Trophoblast cell (in vitro differentiated cells and primary cell): ENCODE data around the gene SCRN2.

Experiments used
- DNase-seq, 2 donors: peaks; one replicate each; pipeline ENCODE4 v3.0.0-alpha.2; 2016
- H2AFZ ChIP-seq: 2 replicates; pipeline ENCODE4 v1.6.1; 2013; ENCODE audit warnings: low read length, moderate library complexity, mild to moderate bottlenecking; ENCODE audit not compliant: insufficient read depth, poor library complexity
- H2AK5ac ChIP-seq: 2 replicates; pipeline ENCODE4 v1.6.1; 2013; ENCODE audit warnings: mild to moderate bottlenecking, low read length
- H2BK120ac ChIP-seq: 2 replicates; pipeline ENCODE4 v1.6.1; 2013; ENCODE audit warnings: low read length, mild to moderate bottlenecking, moderate library complexity; ENCODE audit not compliant: insufficient read depth, poor library complexity
- H2BK12ac ChIP-seq: 2 replicates; pipeline ENCODE4 v1.6.1; 2013; ENCODE audit warnings: mild to moderate bottlenecking, low read length, moderate library complexity
- H2BK5ac ChIP-seq: 2 replicates; pipeline ENCODE4 v1.6.1; 2013; ENCODE audit warnings: low read length, low read depth, moderate library complexity, mild to moderate bottlenecking; ENCODE audit not compliant: poor library complexity
- H3K14ac ChIP-seq: 2 replicates; pipeline ENCODE4 v1.6.1; 2013; ENCODE audit warnings: mild to moderate bottlenecking, low read length
- H3K18ac ChIP-seq: 2 replicates; pipeline ENCODE4 v1.6.1; 2013; ENCODE audit warnings: mild to moderate bottlenecking, low read length
- H3K23ac ChIP-seq: 2 replicates; pipeline ENCODE4 v1.6.1; 2013; ENCODE audit warnings: low read length
- H3K27ac ChIP-seq: 2 replicates; pipeline ENCODE4 v1.5.1; 2013; ENCODE audit warnings: low read depth, mild to moderate bottlenecking, inconsistent platforms, low read length, moderate library complexity
- H3K27me3 ChIP-seq: 2 replicates; pipeline ENCODE4 v1.6.1; 2013; ENCODE audit warnings: inconsistent platforms, mild to moderate bottlenecking, low read length, moderate library complexity; ENCODE audit not compliant: insufficient read depth
- H3K36me3 ChIP-seq, 2 experiments: 1 replicate in 1 of 2; 2 replicates in 1 of 2; pipeline ENCODE4 v1.6.1; 2013; ENCODE audit warnings: low read length in 2 of 2, mild to moderate bottlenecking in 2 of 2, moderate library complexity in 1 of 2; ENCODE audit not compliant: insufficient read depth in 2 of 2, control insufficient read depth in 1 of 2
- H3K4ac ChIP-seq: 2 replicates; pipeline ENCODE4 v1.6.1; 2013; ENCODE audit warnings: low read depth, mild to moderate bottlenecking, low read length, moderate library complexity
- H3K4me1 ChIP-seq, 2 experiments: 1 replicate in 1 of 2; 2 replicates in 1 of 2; pipeline ENCODE4 v1.6.1; 2013; ENCODE audit warnings: low read length in 2 of 2, mild to moderate bottlenecking in 2 of 2, moderate library complexity in 1 of 2; ENCODE audit not compliant: insufficient read depth in 2 of 2, control insufficient read depth in 1 of 2
- H3K4me2 ChIP-seq: 2 replicates; pipeline ENCODE4 v1.6.1; 2013; ENCODE audit warnings: inconsistent platforms, mild to moderate bottlenecking, low read length, moderate library complexity
- H3K4me3 ChIP-seq: 2 replicates; pipeline ENCODE4 v1.5.1; 2013; ENCODE audit warnings: mild to moderate bottlenecking, low read depth, low read length, inconsistent platforms
- H3K79me1 ChIP-seq: one replicate; pipeline ENCODE4 v1.6.1; 2013; ENCODE audit warnings: low read length
- H3K79me2 ChIP-seq: 2 replicates; pipeline ENCODE4 v1.6.1; 2013; ENCODE audit warnings: low read length, mild to moderate bottlenecking; ENCODE audit not compliant: control insufficient read depth, insufficient read depth, poor library complexity
- H3K9ac ChIP-seq: 2 replicates; pipeline ENCODE4 v1.6.1; 2013; ENCODE audit warnings: mild to moderate bottlenecking, low read length
- H3K9me3 ChIP-seq: 2 replicates; pipeline ENCODE4 v1.6.1; 2013; ENCODE audit warnings: low read depth, mild to moderate bottlenecking, control low read depth, inconsistent platforms, low read length; ENCODE audit not compliant: insufficient read depth
- H4K12ac ChIP-seq: 2 replicates; pipeline ENCODE4 v1.6.1; 2013; ENCODE audit warnings: low read depth, mild to moderate bottlenecking, low read length, moderate library complexity
- H4K8ac ChIP-seq: 2 replicates; pipeline ENCODE4 v1.6.1; 2013; ENCODE audit warnings: low read depth, mild to moderate bottlenecking, low read length, moderate library complexity
- H4K91ac ChIP-seq: one replicate; pipeline ENCODE4 v1.6.1; 2013; ENCODE audit warnings: low read depth, mild to moderate bottlenecking, low read length, moderate library complexity
- WGBS: extraction: QIAGEN DNeasy Blood & Tissue Kit; methylation state at CpG from one replicate; pipeline ENCODE4 v1.1.7; 2013; ENCODE audit warnings: missing lambda C conversion rate; ENCODE audit not compliant: insufficient read length, insufficient coverage; ENCODE audit errors: extremely low coverage; 5-methylcytosine and 5-hydroxymethylcytosine counted together

SCRN2 gene

DNA sequence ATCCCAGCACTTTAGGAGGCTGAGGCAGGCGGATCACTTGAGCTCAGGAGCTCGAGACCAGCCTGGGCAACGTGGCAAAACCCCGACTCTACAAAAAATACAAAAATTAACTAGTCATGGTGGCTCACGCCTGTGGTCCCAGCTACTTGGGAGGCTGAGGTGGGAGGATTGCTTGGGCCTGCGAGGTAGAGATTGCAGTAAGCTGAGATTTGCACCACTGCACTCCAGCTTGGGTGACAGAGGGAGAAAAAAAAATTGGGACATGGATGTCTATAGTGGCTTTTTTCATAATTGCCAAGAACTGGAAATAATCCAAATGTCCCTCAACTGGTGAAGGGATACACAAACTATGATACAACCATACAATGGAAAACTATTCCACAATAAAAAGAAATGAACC is 48.1 kb downstream of the SCRN2 start:
- Histone ChIP-seq H2AFZ (no peak overlapping the region), H3K9ac (no peak overlapping the region), H3K4me2 (no peak overlapping the region), H3K9me3 (no peaks in the 10 kb centered on the region), H3K36me3 (no peaks in the 10 kb centered on the region), H2AK5ac (no peak overlapping the region), H3K79me2 (no peaks in the 10 kb centered on the region), H3K18ac (no peak overlapping the region), H4K8ac (no peak overlapping the region), H3K27me3 (peaks cover 17% of the 10 kb centered on the region), H2BK12ac (no peak overlapping the region), H3K27ac (no peak overlapping the region), H3K4me3 (no peak overlapping the region), H3K23ac (no peak overlapping the region), H3K79me1 (no peaks in the 10 kb centered on the region), H4K91ac (no peak overlapping the region), H2BK5ac (no peak overlapping the region), H3K14ac (no peak overlapping the region), H3K4me1 (peaks cover 2 to 5% of the 10 kb centered on the region in 2 experiments), H4K12ac (no peak overlapping the region), H3K4ac (no peak overlapping the region), H2BK120ac (no peak overlapping the region)
- no peak for DNase-seq
- WGBS = no CpG with 5 or more reads among the region's 6 CpGs

DNA sequence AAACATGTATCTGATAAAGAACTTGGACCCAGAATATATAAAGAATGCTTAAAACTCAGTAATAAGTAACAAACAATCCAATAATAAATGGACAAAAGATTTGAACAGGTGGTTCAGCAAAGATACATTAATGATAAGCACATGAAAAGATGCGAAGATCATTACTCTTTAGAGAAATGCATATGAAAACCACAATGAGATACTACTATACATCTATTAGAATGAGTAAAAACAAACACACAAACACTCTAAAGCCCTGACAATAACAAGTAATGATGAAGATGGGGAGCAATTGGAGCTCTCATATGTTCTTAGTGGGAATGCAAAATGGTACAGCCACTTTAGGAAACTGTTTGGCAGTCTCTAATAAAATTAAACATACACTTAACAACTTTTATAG is 48.6 kb downstream of the SCRN2 start:
- Histone ChIP-seq H3K4me1 (peaks cover 2 to 5% of the 10 kb centered on the region in 2 experiments), H3K4ac (no peak overlapping the region), H3K27me3 (peaks cover 17% of the 10 kb centered on the region), H3K23ac (no peak overlapping the region), H2AFZ (no peak overlapping the region), H3K36me3 (no peaks in the 10 kb centered on the region), H3K4me3 (no peak overlapping the region), H2BK120ac (no peak overlapping the region), H2BK12ac (no peak overlapping the region), H3K4me2 (no peak overlapping the region), H2BK5ac (no peak overlapping the region), H3K18ac (no peak overlapping the region), H3K14ac (no peak overlapping the region), H4K12ac (no peak overlapping the region), H3K27ac (no peak overlapping the region), H3K79me1 (no peaks in the 10 kb centered on the region), H4K91ac (no peak overlapping the region), H4K8ac (no peak overlapping the region), H3K9me3 (no peaks in the 10 kb centered on the region), H3K79me2 (no peaks in the 10 kb centered on the region), H2AK5ac (no peak overlapping the region), H3K9ac (no peak overlapping the region)
- DNase-seq = no peak
- WGBS = no CpG with 5 or more reads among the region's 1 CpG

DNA sequence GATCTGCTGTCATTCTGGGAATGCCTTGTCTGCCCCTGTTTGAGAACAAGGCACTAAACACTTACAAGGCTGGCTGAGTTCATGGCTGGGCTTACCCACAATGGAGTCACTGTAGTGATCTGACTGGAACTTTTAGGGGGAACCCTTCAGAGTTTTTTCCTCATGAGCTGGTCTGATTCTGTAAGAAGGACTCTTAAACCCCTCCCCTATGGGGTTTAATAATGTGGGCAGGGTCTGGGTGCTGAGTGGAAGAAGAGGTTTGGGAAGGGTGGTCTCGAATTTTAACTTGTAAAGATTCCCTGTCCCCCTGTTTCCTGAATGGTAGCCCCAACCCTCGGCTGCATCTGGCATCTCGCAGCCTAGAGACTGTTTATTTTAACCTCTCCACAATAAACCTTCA is 50.0 kb downstream of the SCRN2 start:
- Histone ChIP-seq H3K4me2 (no peak overlapping the region), H3K4me1 (peaks cover 2 to 5% of the 10 kb centered on the region in 2 experiments), H3K79me2 (no peaks in the 10 kb centered on the region), H3K4ac (no peak overlapping the region), H2AK5ac (no peak overlapping the region), H4K12ac (no peak overlapping the region), H3K27ac (no peak overlapping the region), H3K36me3 (no peaks in the 10 kb centered on the region), H3K27me3 (peaks cover 17% of the 10 kb centered on the region), H4K91ac (no peak overlapping the region), H2BK12ac (no peak overlapping the region), H2BK120ac (no peak overlapping the region), H3K23ac (no peak overlapping the region), H3K9me3 (no peaks in the 10 kb centered on the region), H3K14ac (no peak overlapping the region), H2BK5ac (no peak overlapping the region), H4K8ac (no peak overlapping the region), H2AFZ (no peak overlapping the region), H3K79me1 (no peaks in the 10 kb centered on the region), H3K4me3 (no peak overlapping the region), H3K18ac (no peak overlapping the region), H3K9ac (no peak overlapping the region)
- no CpG with 5 or more reads among the region's 3 CpGs for WGBS
- DNase-seq = no peak

DNA sequence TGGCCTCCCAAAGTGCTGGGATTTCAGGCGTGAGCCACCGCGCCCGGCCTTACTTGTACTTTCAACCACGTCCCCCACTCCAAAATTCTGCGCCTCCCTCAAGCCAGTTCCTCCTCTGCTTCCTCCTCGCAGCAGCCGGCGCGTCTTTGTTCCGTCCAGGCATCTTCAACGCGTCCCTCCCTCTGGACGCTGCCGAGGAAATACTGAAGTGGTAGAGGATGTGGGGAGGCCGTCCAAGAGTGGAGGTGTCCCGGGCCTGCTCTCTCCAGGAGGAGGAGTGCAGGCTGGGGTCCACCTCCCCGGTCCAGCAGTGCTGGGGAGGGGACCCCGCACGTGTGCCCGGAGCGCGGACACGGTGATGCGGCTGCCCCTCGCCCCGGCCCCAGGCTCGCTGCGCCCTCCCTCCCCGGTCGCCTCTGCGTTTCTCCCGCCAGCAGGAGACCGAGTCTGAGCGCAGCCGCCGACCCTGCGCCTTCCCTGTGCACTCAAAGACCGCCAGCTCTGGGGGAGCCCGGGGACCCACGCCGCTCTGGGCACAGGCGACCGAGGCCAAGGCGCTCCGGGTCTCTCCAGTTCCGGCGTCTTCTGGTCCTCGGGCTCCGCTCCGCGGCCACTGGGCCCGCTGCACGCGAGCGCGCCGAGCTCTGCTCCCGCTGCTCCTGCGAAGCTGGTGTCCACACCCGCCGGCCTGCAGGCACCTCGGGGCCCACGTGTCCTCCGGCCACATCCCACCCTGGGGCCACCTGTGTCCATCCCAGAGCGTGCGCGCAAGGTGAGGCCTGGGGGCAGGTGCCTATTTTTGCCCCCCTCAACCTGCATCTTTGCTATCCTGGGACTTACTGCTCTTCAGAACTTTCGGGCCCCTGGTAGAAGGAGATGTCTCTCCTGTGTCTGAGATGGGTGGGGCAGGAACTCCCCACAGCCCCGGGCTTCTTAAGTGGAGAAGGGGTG is 51.2 kb downstream of the SCRN2 start:
- Histone ChIP-seq H3K27me3 (peaks cover 17% of the 10 kb centered on the region), H3K9me3 (no peaks in the 10 kb centered on the region), H3K27ac (no peak overlapping the region), H2AK5ac (no peak overlapping the region), H2BK120ac (no peak overlapping the region), H3K4ac (no peak overlapping the region), H3K9ac (no peak overlapping the region), H3K36me3 (no peaks in the 10 kb centered on the region), H3K18ac (no peak overlapping the region), H2BK12ac (no peak overlapping the region), H3K4me3 (no peak overlapping the region), H3K79me2 (no peaks in the 10 kb centered on the region), H3K14ac (no peak overlapping the region), H2AFZ (peak overlapping the region; percentile 25), H2BK5ac (no peak overlapping the region), H4K12ac (no peak overlapping the region), H3K4me2 (peak overlapping the region; percentile 65), H3K23ac (no peak overlapping the region), H4K8ac (no peak overlapping the region), H4K91ac (no peak overlapping the region), H3K79me1 (no peaks in the 10 kb centered on the region), H3K4me1 (peaks cover 2 to 5% of the 10 kb centered on the region in 2 experiments)
- DNase-seq = peak in 1 of 2 donors; percentile 52
- WGBS = no CpG with 5 or more reads among the region's 70 CpGs
